ENCODE results near the gene RNPEPL1. TPM values are rescaled to one million over a fixed set of nuclear protein-coding genes. Genes with fewer than 3 reads are reported as not detected.

Gene RNPEPL1
- polyA plus RNA-seq, 3 donors: 15.4 to 100 (median 36.4) TPM

GRCh38 chr2:240593703-240594451 lies 25.6 kb downstream of the RNPEPL1 start:
- H3K27ac Mint-ChIP-seq: no peak overlapping the region
- WGBS (ENCODE audit: insufficient coverage): 95% methylated on average over 12 of the region's 19 CpGs
- no peaks in the 10 kb centered on the region for H3K9me3 Mint-ChIP-seq
- no peaks in the 10 kb centered on the region for H3K4me1 ChIP-seq (ENCODE audit: control insufficient read depth in 1 of 2, insufficient read depth in 2 of 2, low read length in 2 of 2)
- H3K9ac ChIP-seq (ENCODE audit: insufficient read depth, low read length, poor library complexity, severe bottlenecking): no peak overlapping the region
- peaks cover 44% of the 10 kb centered on the region for H3K79me2 ChIP-seq (ENCODE audit: insufficient read depth, low read length)
- H3K36me3 ChIP-seq (replicated peaks in 1 of 2; ENCODE audit: control insufficient read depth in 1 of 2, insufficient read depth in 2 of 2, low read length in 2 of 2): peaks cover 74 to 100% of the 10 kb centered on the region in 2 donors
- H4K20me1 ChIP-seq (ENCODE audit: insufficient read depth, low read length): peaks cover 47% of the 10 kb centered on the region
- H3K4me3 ChIP-seq (replicated peaks in 1 of 3; ENCODE audit: low read depth in 2 of 3, low read length in 3 of 3): no peak overlapping the region
- no peaks in the 10 kb centered on the region for H3K27me3 ChIP-seq (ENCODE audit: control insufficient read depth in 2 of 2, insufficient read depth in 2 of 2, low read length in 2 of 2)
- intact Hi-C loops (cut with micrococcal nuclease): no loop called here
- H2AFZ ChIP-seq (ENCODE audit: insufficient read depth, low read depth, low read length, poor library complexity, severe bottlenecking): no peak overlapping the region
- no peak overlapping the region for H3K4me2 ChIP-seq (replicated peaks; ENCODE audit: extremely low read depth, low read length, poor library complexity, severe bottlenecking)
- H3K27ac ChIP-seq (ENCODE audit: low read depth in 1 of 2, low read length in 2 of 2): no peak overlapping the region
- no peak overlapping the region for H3K4me3 Mint-ChIP-seq
- peaks cover 3% of the 10 kb centered on the region for H3K4me1 Mint-ChIP-seq
- no peak for DNase-seq
- H3K9me3 ChIP-seq (replicated peaks in 1 of 2; ENCODE audit: control insufficient read depth in 1 of 2, insufficient read depth in 1 of 2, low read length in 2 of 2): no peaks in the 10 kb centered on the region
- H3K36me3 Mint-ChIP-seq: peaks cover 51 to 92% of the 10 kb centered on the region in 2 donors
- H3K27me3 Mint-ChIP-seq (ENCODE audit: low read depth in 3 of 3): no peaks in the 10 kb centered on the region
- no peak for TF ChIP-seq CTCF (IDR thresholded peaks at IDR 0.05)

GRCh38 chr2:240594511-240595380 lies 26.5 kb downstream of the RNPEPL1 start:
- TF ChIP-seq CTCF (IDR thresholded peaks at IDR 0.05): no peak
- Histone ChIP-seq H3K27me3 (ENCODE audit: control insufficient read depth in 2 of 2, insufficient read depth in 2 of 2, low read length in 2 of 2) (no peaks in the 10 kb centered on the region), H3K36me3 (replicated peaks in 1 of 2; ENCODE audit: control insufficient read depth in 1 of 2, insufficient read depth in 2 of 2, low read length in 2 of 2) (peaks cover 81 to 100% of the 10 kb centered on the region in 2 donors), H3K79me2 (ENCODE audit: insufficient read depth, low read length) (peaks cover 35% of the 10 kb centered on the region), H3K4me1 (ENCODE audit: control insufficient read depth in 1 of 2, insufficient read depth in 2 of 2, low read length in 2 of 2) (no peaks in the 10 kb centered on the region), H2AFZ (ENCODE audit: insufficient read depth, low read depth, low read length, poor library complexity, severe bottlenecking) (no peak overlapping the region), H3K9ac (ENCODE audit: insufficient read depth, low read length, poor library complexity, severe bottlenecking) (no peak overlapping the region), H3K4me2 (replicated peaks; ENCODE audit: extremely low read depth, low read length, poor library complexity, severe bottlenecking) (no peak overlapping the region), H3K9me3 (replicated peaks in 1 of 2; ENCODE audit: control insufficient read depth in 1 of 2, insufficient read depth in 1 of 2, low read length in 2 of 2) (no peaks in the 10 kb centered on the region), H3K4me3 (replicated peaks in 1 of 3; ENCODE audit: low read depth in 2 of 3, low read length in 3 of 3) (no peak overlapping the region), H3K27ac (ENCODE audit: low read depth in 1 of 2, low read length in 2 of 2) (no peak overlapping the region), H4K20me1 (ENCODE audit: insufficient read depth, low read length) (peaks cover 39% of the 10 kb centered on the region)
- H3K4me3 Mint-ChIP-seq: no peak overlapping the region
- H3K4me1 Mint-ChIP-seq: no peaks in the 10 kb centered on the region
- DNase-seq: no peak
- H3K27ac Mint-ChIP-seq: no peak overlapping the region
- no peaks in the 10 kb centered on the region for H3K9me3 Mint-ChIP-seq
- intact Hi-C loops (cut with micrococcal nuclease): no loop called here
- H3K36me3 Mint-ChIP-seq: peaks cover 51 to 92% of the 10 kb centered on the region in 2 donors
- no peaks in the 10 kb centered on the region for H3K27me3 Mint-ChIP-seq (ENCODE audit: low read depth in 3 of 3)
- 97% methylated on average over 29 of the region's 34 CpGs for WGBS (ENCODE audit: insufficient coverage)

Measured in CD14-positive monocyte (primary cell).